ENCODE data around the gene ASIC5.

- TF ChIP-seq, protein P1, sequence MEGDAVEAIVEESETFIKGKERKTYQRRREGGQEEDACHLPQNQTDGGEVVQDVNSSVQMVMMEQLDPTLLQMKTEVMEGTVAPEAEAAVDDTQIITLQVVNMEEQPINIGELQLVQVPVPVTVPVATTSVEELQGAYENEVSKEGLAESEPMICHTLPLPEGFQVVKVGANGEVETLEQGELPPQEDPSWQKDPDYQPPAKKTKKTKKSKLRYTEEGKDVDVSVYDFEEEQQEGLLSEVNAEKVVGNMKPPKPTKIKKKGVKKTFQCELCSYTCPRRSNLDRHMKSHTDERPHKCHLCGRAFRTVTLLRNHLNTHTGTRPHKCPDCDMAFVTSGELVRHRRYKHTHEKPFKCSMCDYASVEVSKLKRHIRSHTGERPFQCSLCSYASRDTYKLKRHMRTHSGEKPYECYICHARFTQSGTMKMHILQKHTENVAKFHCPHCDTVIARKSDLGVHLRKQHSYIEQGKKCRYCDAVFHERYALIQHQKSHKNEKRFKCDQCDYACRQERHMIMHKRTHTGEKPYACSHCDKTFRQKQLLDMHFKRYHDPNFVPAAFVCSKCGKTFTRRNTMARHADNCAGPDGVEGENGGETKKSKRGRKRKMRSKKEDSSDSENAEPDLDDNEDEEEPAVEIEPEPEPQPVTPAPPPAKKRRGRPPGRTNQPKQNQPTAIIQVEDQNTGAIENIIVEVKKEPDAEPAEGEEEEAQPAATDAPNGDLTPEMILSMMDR (IDR thresholded peaks at IDR 0.05): no peak
- TF ChIP-seq POLR2AphosphoS5 (IDR thresholded peaks at IDR 0.05; ENCODE audit: low read depth, low read length): no peak
- no peak for TF ChIP-seq SIN3A (IDR thresholded peaks at IDR 0.05; ENCODE audit: borderline replicate concordance, insufficient read depth, low read depth, low read length)
Measured at GRCh38 chr4:155883895-155884294, 17.8 kb upstream of the ASIC5 start.
